GM18502 (cell line): ENCODE measurements around the gene ZNRF4.
"Not testable (repeated sequence)": the region's sequence is repeated elsewhere in the genome, so short reads cannot be mapped to it uniquely, and the experiment has no call there.

ENCODE experiments used
- ATAC-seq: cut with Tn5 transposase; IDR thresholded peaks from one replicate; pipeline ENCODE4 v1.9.1; 2021; ENCODE audit warnings: mild to moderate bottlenecking; ENCODE audit not compliant: unreplicated experiment, poor library complexity

The ZNRF4 gene

GRCh38 chr19:5455367-5456129 lies at the start of gene ZNRF4:
TSS of gene ZNRF4 (plus strand) at chr19:5455417. CDS start at chr19:5455492, 75 bp downstream.
- ATAC-seq = no peak

GRCh38 chr19:5406198-5406597 lies 49.0 kb upstream of the ZNRF4 start:
- not testable (repeated sequence) for ATAC-seq

GRCh38 chr19:5406816-5407215 lies 48.4 kb upstream of the ZNRF4 start:
- ATAC-seq = no peak

DNA sequence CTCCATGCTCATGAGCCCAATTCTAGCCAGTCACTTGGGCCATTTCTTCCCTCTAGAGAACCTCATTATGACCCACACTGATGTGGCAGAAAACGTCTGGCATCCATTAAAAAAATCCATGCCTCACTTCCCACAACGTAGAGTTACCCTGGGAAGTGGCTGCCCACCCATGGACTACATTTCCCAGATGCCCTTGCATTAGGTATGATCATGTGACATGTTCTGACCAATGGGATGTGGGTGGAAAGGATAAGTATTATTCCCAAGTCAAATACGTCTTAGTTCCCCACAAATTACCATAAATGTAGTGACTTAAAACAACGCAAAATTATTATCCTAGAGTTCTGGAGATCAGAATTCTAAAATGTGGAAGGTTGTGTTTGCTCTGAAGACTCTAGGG lies 47.9 kb upstream of the ZNRF4 start:
- no peak for ATAC-seq

GRCh38 chr19:5417495-5418436 lies 37.5 kb upstream of the ZNRF4 start:
- ATAC-seq = no peak

DNA sequence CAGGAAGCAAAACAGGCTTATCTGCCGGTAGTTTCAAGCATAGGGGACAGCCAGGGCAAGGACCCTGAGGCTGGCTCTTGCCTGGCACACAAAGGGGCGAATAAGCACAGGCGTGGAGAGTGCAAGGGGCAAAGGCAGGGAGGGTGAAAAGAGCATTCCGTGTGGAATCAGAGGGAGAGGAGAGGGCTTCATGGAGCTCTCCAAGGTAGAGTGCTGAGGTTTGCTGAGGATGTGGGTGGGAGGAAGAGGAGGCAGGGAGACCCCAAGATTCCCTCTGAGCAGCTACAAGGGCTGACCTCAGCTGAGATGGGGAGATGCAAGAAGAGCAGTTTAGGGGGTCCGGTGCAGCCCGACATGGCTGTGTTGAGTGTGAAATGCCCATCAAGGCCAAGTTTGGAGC lies 36.5 kb upstream of the ZNRF4 start:
- no peak for ATAC-seq

GRCh38 chr19:5420953-5421352 lies 34.3 kb upstream of the ZNRF4 start:
- ATAC-seq = no peak

DNA sequence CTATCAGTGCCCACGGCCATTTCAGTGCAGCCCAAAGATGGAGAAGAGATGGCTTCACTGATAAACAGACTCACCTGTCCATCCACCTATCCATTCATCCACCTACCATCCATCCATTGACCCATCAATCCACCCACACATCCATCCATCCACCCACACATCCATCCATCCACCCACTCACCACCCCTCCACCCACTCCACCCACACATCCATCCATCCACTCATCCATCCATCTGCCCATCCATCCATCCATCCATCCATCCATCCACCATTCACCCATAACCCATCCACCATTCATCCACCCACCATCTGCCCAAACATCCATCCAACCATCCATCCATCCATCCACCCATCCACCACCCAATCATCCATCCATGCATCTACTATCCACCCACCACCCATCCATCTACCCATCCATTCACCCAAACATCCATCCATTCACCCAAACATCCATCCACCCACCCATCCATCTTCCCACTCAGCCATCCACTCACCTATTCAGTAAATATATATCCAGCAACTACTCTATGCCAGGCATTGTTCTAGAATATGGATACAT lies 31.6 kb upstream of the ZNRF4 start:
- no peak for ATAC-seq

DNA sequence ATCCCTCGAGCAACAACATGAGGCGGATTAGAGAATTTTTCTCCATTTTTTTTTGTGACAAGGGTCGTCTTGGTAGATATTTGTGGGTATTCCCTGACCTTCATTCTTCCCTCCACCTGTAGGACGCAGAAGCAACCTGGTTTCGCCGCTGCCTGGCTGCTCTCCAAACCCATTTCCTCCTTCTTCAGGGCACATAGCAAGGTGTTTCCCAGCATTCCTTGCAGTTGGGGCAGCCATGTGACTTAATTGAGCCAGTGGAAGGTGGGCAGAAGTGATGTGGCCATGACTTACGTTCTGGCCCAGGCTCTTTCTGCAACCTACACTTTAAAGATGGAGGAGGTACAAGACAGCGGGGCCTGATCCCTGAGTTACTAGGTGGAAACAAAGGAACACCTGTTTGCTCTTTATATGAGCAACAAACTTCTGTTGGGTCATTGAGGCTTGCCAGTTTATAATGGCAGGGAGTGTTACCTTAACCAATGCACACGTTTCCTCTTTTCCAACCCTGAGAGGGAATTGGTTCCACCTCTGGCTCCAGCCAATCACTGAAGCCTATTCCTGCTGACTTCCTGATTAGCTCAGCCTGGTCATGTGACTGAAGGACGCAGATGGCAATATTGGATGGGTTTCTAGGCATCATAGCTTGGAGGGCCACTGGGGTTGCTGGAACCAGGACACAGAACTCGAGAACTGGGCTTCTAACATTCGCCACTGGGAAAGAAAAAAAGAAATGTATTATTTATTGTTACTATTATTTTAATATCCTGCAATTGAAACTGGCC lies 30.8 kb upstream of the ZNRF4 start:
- ATAC-seq = no peak

DNA sequence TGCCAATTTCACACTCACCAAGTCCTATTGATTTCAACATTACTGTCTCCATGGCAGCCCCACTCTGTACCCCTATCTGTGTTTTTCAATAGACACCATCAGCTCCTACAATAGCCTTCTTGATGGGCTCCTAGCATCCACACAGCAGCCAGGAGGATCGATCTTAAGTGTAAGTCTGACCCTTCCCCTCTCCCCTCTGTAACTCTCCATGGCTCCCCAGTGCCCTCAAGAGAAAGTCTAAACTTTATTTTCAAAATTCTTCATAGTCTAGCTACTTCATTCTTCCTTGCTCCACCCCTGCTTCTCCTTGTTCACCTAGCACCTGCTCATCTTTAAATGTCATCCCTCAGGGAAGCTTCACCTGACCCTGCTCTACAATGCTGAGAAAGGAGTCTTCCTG lies 30.0 kb upstream of the ZNRF4 start:
- ATAC-seq = no peak

DNA sequence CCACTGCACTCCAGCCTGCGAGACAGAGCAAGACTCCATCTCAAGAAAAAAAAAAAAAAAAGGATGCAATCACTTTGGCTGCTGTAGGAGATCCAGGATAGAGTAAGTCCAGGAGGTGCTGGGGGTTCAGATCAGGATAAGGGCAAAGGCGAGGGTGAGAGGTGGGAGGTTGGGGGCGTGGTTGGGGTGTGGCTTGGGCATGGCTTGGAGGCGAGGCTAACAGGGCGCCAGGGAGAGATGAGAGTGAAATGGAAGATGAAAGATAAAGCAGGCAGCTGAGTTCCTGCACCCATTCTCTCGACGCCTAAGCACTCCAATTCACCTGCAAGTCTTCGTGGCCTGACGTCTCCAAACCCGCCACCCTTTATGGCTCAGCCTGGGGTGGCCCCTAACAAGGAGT lies 25.0 kb upstream of the ZNRF4 start:
- ATAC-seq = no peak

DNA sequence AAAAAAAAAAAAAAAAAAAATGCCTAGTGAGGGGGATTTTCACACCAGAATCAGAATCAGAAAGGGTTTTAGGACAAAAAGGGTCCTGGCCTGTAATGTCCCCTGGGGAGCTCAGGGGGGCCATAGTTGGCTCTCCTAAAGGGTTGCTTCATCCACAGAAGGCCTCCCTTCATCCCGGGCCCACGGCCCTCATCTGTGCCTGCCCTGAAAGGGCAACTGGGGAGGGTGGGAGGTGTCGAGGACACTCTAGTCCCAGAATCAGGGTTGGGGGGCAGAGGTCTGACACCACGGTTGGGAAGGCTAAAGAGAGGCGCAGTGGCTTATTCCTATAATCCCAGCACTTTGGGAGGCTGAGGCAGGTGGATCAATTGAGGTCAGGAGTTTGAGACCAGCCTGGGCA lies 22.5 kb upstream of the ZNRF4 start:
- no peak for ATAC-seq

DNA sequence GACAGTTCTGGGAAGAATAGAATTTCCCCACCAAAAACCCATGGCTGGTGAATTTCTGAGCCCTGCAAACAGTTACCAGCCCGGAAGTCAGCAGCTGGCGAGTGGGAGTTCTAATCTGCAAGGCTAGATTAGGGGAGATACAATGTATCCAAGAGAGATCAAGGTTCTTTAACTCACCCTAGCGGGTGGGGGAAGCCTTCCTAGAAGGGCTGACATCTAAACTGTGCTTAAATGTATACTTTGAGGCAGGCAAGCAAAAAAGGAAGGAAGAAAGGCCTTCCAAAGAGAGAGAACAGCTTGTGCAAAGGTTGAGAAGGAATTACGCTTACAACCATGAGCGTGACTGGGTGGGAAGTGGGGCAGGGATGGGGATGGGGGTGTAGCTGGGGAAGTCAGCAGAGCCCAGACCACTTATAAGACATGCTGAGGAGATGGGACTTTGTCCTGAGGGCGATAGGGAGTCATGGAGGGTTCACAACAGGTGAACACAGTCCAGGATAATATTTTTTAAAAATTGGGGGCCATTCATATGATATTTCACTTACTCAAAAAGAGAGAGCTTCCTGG lies 20.8 kb upstream of the ZNRF4 start:
- ATAC-seq = no peak

DNA sequence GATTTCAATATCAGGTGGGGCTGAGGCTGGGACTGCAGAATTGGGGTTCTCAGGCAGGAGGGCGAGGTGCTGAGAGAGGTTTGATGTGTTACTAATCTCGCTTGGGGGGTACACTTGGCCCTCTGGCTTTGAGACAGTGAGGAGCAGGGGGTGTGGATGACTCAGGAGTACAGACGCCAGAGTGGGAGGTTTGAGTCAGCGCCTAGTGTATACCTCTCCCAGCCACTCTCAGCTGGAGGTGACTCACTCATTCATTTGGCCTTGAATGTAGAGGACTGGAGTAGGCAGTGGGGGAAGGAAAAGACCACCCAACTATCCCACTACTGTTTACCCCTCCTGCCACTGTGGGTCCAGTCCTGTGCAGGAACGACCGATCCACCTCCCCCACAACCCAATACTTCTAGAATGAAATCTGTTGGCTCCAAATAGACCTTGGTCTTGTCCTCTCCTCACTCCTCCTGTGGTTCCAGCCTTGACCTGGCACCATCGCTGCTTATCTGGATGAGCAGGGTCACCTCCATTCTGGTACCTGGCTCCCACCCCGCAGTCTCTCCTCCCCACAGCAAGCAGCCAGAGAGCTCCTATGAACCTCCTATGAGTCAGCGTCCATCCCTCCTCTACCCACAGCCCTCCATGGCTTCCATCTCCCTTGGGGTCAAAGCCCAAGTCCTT lies 20.1 kb upstream of the ZNRF4 start:
- ATAC-seq = no peak

GRCh38 chr19:5435642-5436017 lies 19.6 kb upstream of the ZNRF4 start:
- no peak for ATAC-seq

- no peak for ATAC-seq
Measured at GRCh38 chr19:5436106-5436947, 18.9 kb upstream of the ZNRF4 start.

GRCh38 chr19:5436948-5437306 lies 18.3 kb upstream of the ZNRF4 start:
- ATAC-seq = no peak

GRCh38 chr19:5438756-5439155 lies 16.5 kb upstream of the ZNRF4 start:
- not testable (repeated sequence) for ATAC-seq

- ATAC-seq = no peak
Measured at GRCh38 chr19:5439452-5439851, 15.8 kb upstream of the ZNRF4 start.
